Urinary bladder (tissue), 4 donors: Measurements from ENCODE around the gene AGMO. TPM values are rescaled to one million over a fixed set of nuclear protein-coding genes. Genes with fewer than 3 reads are reported as not detected.

Experiments
- DNase-seq: peaks from one replicate; pipeline ENCODE4 v3.0.0-alpha.2; 2015; ENCODE audit errors: extremely low spot score
- H3K27ac ChIP-seq: one replicate; pipeline ENCODE4 v1.5.1; 2013; ENCODE audit warnings: low read depth, mild to moderate bottlenecking, moderate library complexity
- H3K36me3 ChIP-seq: one replicate; pipeline ENCODE4 v1.6.1; 2013; ENCODE audit warnings: mild to moderate bottlenecking, moderate library complexity; ENCODE audit not compliant: insufficient read depth
- H3K4me1 ChIP-seq: one replicate; pipeline ENCODE4 v1.6.1; 2013; ENCODE audit warnings: mild to moderate bottlenecking, moderate library complexity; ENCODE audit not compliant: insufficient read depth
- H3K4me3 ChIP-seq: one replicate; pipeline ENCODE4 v1.5.1; 2013; ENCODE audit warnings: low read depth, low read length
- WGBS: extraction: QIAGEN DNeasy Blood & Tissue Kit; methylation state at CpG from one replicate; pipeline ENCODE4 v1.1.7; 2013; 5-methylcytosine and 5-hydroxymethylcytosine counted together
- polyA plus RNA-seq: library from polyadenylated mRNA; stranded (reverse); fragments of 200-250 nt; gene quantifications from one replicate; pipeline ENCODE4 v1.2.3, GENCODE V29; 2013
- total RNA-seq: library from RNA; depleted of rRNA; stranded (reverse); fragments of >200 nt; gene quantifications from one replicate; pipeline ENCODE4 v1.2.3, GENCODE V29; 2014
- donor health status: healthy with polysubstance abuse.
- donor health status: healthy.

Gene AGMO
- total and polyA plus RNA-seq, 2 donors: 0.58 to 1.1 TPM

GRCh38 chr7:15257689-15258088 lies 304.1 kb downstream of the AGMO start:
- no peaks in the 10 kb centered on the region for H3K36me3 ChIP-seq
- 78% methylated on average over 4 of the region's 4 CpGs for WGBS
- H3K27ac ChIP-seq: no peak overlapping the region
- no peak for DNase-seq
- H3K4me3 ChIP-seq: no peak overlapping the region
- no peaks in the 10 kb centered on the region for H3K4me1 ChIP-seq

- Histone ChIP-seq H3K27ac (no peak overlapping the region), H3K4me1 (no peaks in the 10 kb centered on the region), H3K4me3 (no peak overlapping the region), H3K36me3 (no peaks in the 10 kb centered on the region)
- WGBS: 94% methylated on average over 1 of the region's 1 CpG
- no peak for DNase-seq
These were observed 309.6 kb downstream of the AGMO start for GRCh38 chr7:15252181-15252580.

- Histone ChIP-seq H3K4me3 (no peak overlapping the region), H3K27ac (no peak overlapping the region), H3K4me1 (no peaks in the 10 kb centered on the region), H3K36me3 (no peaks in the 10 kb centered on the region)
- DNase-seq: no peak
- WGBS: 76% methylated on average over 2 of the region's 2 CpGs
These were observed 313.3 kb downstream of the AGMO start for GRCh38 chr7:15248514-15248913.

- Histone ChIP-seq H3K36me3 (no peaks in the 10 kb centered on the region), H3K4me1 (no peaks in the 10 kb centered on the region), H3K4me3 (no peak overlapping the region), H3K27ac (no peak overlapping the region)
- no peak for DNase-seq
- 23% methylated on average over 2 of the region's 2 CpGs for WGBS
These were observed 316.0 kb downstream of the AGMO start for GRCh38 chr7:15245831-15246230.

GRCh38 chr7:15239801-15240200 lies 322.0 kb downstream of the AGMO start:
- Histone ChIP-seq H3K4me3 (no peak overlapping the region), H3K4me1 (no peaks in the 10 kb centered on the region), H3K36me3 (no peaks in the 10 kb centered on the region), H3K27ac (no peak overlapping the region)
- WGBS: 83% methylated on average over 4 of the region's 4 CpGs
- DNase-seq: no peak

GRCh38 chr7:15236952-15237351 lies 324.9 kb downstream of the AGMO start:
- Histone ChIP-seq H3K4me3 (no peak overlapping the region), H3K36me3 (no peaks in the 10 kb centered on the region), H3K4me1 (no peaks in the 10 kb centered on the region), H3K27ac (no peak overlapping the region)
- WGBS: 39% methylated on average over 2 of the region's 2 CpGs
- no peak for DNase-seq

- 53% methylated on average over 3 of the region's 3 CpGs for WGBS
- no peak overlapping the region for H3K27ac ChIP-seq
- H3K4me1 ChIP-seq: no peaks in the 10 kb centered on the region
- DNase-seq: no peak
- no peak overlapping the region for H3K4me3 ChIP-seq
- no peaks in the 10 kb centered on the region for H3K36me3 ChIP-seq
These were observed 327.4 kb downstream of the AGMO start for GRCh38 chr7:15234431-15234830.

GRCh38 chr7:15228831-15229230 lies 333.0 kb downstream of the AGMO start:
- 68% methylated on average over 3 of the region's 3 CpGs for WGBS
- H3K4me3 ChIP-seq: no peak overlapping the region
- H3K36me3 ChIP-seq: no peaks in the 10 kb centered on the region
- H3K27ac ChIP-seq: no peak overlapping the region
- DNase-seq: no peak
- no peaks in the 10 kb centered on the region for H3K4me1 ChIP-seq

GRCh38 chr7:15225981-15226380 lies 335.8 kb downstream of the AGMO start:
- no peak for DNase-seq
- 73% methylated on average over 1 of the region's 1 CpG for WGBS

GRCh38 chr7:15219758-15220157 lies 342.1 kb downstream of the AGMO start:
- Histone ChIP-seq H3K4me3 (no peak overlapping the region), H3K36me3 (no peaks in the 10 kb centered on the region), H3K4me1 (no peaks in the 10 kb centered on the region), H3K27ac (no peak overlapping the region)
- WGBS: 75% methylated on average over 1 of the region's 1 CpG
- no peak for DNase-seq

More at GRCh38 chr7:15225981-15226380, 335.8 kb downstream of the AGMO start:
- Histone ChIP-seq H3K36me3 (no peaks in the 10 kb centered on the region), H3K4me1 (no peaks in the 10 kb centered on the region), H3K27ac (no peak overlapping the region), H3K4me3 (no peak overlapping the region)

GRCh38 chr7:15218261-15218660 lies 343.6 kb downstream of the AGMO start:
- no peak overlapping the region for H3K4me3 ChIP-seq

GRCh38 chr7:15215616-15216015 lies 346.2 kb downstream of the AGMO start:
- Histone ChIP-seq H3K27ac (no peak overlapping the region), H3K36me3 (no peaks in the 10 kb centered on the region), H3K4me1 (no peaks in the 10 kb centered on the region), H3K4me3 (no peak overlapping the region)
- DNase-seq: no peak
- WGBS: 96% methylated on average over 4 of the region's 4 CpGs

More at GRCh38 chr7:15218261-15218660, 343.6 kb downstream of the AGMO start:
- no peaks in the 10 kb centered on the region for H3K36me3 ChIP-seq
- H3K4me1 ChIP-seq: no peaks in the 10 kb centered on the region
- no peak overlapping the region for H3K27ac ChIP-seq
- 48% methylated on average over 1 of the region's 1 CpG for WGBS
- no peak for DNase-seq

- WGBS: 38% methylated on average over 2 of the region's 2 CpGs
- no peak overlapping the region for H3K27ac ChIP-seq
These were observed 346.8 kb downstream of the AGMO start for GRCh38 chr7:15214976-15215375.

GRCh38 chr7:15213093-15213492 lies 348.7 kb downstream of the AGMO start:
- no peaks in the 10 kb centered on the region for H3K4me1 ChIP-seq
- no peak overlapping the region for H3K27ac ChIP-seq
- WGBS: 94% methylated on average over 2 of the region's 2 CpGs
- no peak overlapping the region for H3K4me3 ChIP-seq
- H3K36me3 ChIP-seq: no peaks in the 10 kb centered on the region
- DNase-seq: no peak

More at GRCh38 chr7:15214976-15215375, 346.8 kb downstream of the AGMO start:
- DNase-seq: no peak
- Histone ChIP-seq H3K4me1 (no peaks in the 10 kb centered on the region), H3K4me3 (no peak overlapping the region), H3K36me3 (no peaks in the 10 kb centered on the region)

GRCh38 chr7:15209429-15209828 lies 352.4 kb downstream of the AGMO start:
- Histone ChIP-seq H3K27ac (no peak overlapping the region), H3K36me3 (no peaks in the 10 kb centered on the region), H3K4me3 (no peak overlapping the region), H3K4me1 (no peaks in the 10 kb centered on the region)
- 63% methylated on average over 4 of the region's 4 CpGs for WGBS
- DNase-seq: no peak
